Fibroblast of the aortic adventitia (primary cell): Measurements from ENCODE around the gene PTPN1. TPM values are rescaled to one million over a fixed set of nuclear protein-coding genes. Genes with fewer than 3 reads are reported as not detected.

Experiments used
- DNase-seq: peaks from one replicate; pipeline ENCODE4 v3.0.0-alpha.2; 2010; ENCODE audit warnings: low read depth
- H3K4me3 ChIP-seq: 2 replicates; pipeline ENCODE4 v1.5.1; 2011; ENCODE audit warnings: low read depth, mild to moderate bottlenecking, control low read depth, low read length, moderate library complexity
- CTCF ChIP-seq: IDR thresholded peaks from 2 replicates; pipeline ENCODE4 v1.5.1; 2011; ENCODE audit warnings: mild to moderate bottlenecking, low read length, control low read depth, inconsistent platforms; ENCODE audit not compliant: insufficient read depth
- total RNA-seq: library from RNA; depleted of rRNA; stranded (reverse); fragments of >200 nt; gene quantifications from 2 replicates; pipeline ENCODE4 v1.2.3, GENCODE V29; 2012; ENCODE audit warnings: low replicate concordance

The PTPN1 gene
- total RNA-seq, 1 donor: 19.9 TPM

- DNase-seq: no peak
- no peak for TF ChIP-seq CTCF
- no peak overlapping the region for H3K4me3 ChIP-seq
These were observed 118.9 kb downstream of the PTPN1 start for GRCh38 chr20:50628853-50629669.

- H3K4me3 ChIP-seq: no peak overlapping the region
- no peak for DNase-seq
- no peak for TF ChIP-seq CTCF
These were observed 119.5 kb downstream of the PTPN1 start for GRCh38 chr20:50629670-50630045.

GRCh38 chr20:50630578-50631263 lies 120.5 kb downstream of the PTPN1 start:
- no peak for DNase-seq
- no peak overlapping the region for H3K4me3 ChIP-seq
- no peak for TF ChIP-seq CTCF

GRCh38 chr20:50632236-50632635 lies 122.1 kb downstream of the PTPN1 start:
- H3K4me3 ChIP-seq: no peak overlapping the region
- no peak for DNase-seq
- no peak for TF ChIP-seq CTCF

- TF ChIP-seq CTCF: no peak
- H3K4me3 ChIP-seq: no peak overlapping the region
- DNase-seq: no peak
These were observed 122.5 kb downstream of the PTPN1 start for GRCh38 chr20:50632701-50633100.

- no peak for DNase-seq
- no peak overlapping the region for H3K4me3 ChIP-seq
- no peak for TF ChIP-seq CTCF
These were observed 123.2 kb downstream of the PTPN1 start for GRCh38 chr20:50633361-50633760.
